GM12892 (cell line): ENCODE data around the gene USP48.

Experiments used
- DNase-seq: peaks from one replicate; pipeline ENCODE4 v3.0.0; 2011; ENCODE audit not compliant: insufficient read length
- FAIRE-seq: peaks from 2 replicates; lab custom pipeline; 2011; peaks lifted over from hg19 to GRCh38; lab: Jason Lieb, UNC
- POLR2A ChIP-seq: IDR thresholded peaks from 2 replicates; pipeline ENCODE4 v1.6.1; 2011; ENCODE audit warnings: low read depth, low read length, control low read depth
- POLR2AphosphoS5 ChIP-seq: IDR thresholded peaks from 2 replicates; pipeline ENCODE4 v1.6.1; 2011; ENCODE audit warnings: low read depth, low read length, control low read depth
- TAF1 ChIP-seq: IDR thresholded peaks from 2 replicates; pipeline ENCODE4 v1.6.1; 2011; ENCODE audit warnings: low read depth, mild to moderate bottlenecking, control low read depth, low read length, borderline replicate concordance

The USP48 gene

DNA sequence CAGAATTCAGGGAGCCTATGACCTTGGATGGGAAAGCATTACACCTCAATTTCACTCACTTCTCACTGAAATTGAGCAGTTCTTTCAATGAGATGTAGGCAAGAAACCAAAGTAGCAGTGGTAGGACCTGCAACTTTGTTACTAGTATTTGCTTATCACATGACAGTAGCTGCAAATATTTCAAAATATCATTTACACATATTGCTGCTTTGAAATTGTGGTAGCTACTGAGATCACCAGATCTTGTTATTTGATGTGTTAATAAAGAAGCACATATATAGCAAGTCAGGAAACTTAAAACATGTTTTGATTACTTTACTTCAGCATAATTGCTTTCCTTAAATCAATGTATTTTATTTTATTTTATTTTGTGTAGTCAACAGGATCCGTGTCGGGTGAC, 42.0 kb upstream of the USP48 start:
- FAIRE-seq (no peak), DNase-seq (no peak)

DNA sequence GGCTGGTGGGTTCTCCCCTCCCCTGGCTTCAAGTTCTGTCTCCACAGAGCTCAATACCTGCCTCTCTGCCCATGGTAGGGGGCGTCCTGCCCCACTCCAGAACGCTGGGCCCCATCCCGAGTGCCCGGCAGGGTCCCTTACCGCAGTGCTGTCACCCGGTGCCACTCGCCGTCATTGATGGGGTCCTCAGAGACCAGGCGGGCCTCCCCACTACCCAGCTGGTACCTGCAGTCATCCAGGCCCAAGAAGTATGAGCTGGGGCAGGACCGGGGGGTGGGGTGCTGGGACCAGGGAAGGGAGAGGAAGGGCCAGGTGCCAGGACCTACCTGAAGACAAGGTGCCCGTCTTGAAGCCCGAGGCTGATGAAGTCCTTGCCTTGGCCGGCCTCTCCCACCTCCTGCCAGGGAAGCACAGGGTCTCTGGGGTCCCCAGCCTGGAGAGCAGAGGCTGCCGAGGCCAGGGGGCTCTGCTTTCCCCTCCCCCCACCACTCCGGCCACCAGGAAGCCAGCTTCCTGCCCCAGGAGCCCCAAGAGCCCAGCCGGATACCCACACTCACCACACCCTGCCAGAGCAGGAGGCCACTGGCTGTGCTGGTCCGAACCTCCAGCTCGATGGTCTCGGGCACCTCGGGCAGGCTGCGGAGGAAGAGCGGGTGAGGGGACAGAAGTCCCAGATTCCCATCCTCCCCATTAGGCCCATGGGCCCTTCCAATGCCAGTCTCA, 41.2 kb upstream of the USP48 start:
- DNase-seq = peak; percentile 12
- no peak for FAIRE-seq
- TF ChIP-seq POLR2A (no peak), TAF1 (no peak), POLR2AphosphoS5 (no peak)

More for the DNA sequence above, 42.0 kb upstream of the USP48 start:
- no peak for TF ChIP-seq POLR2AphosphoS5
- TF ChIP-seq POLR2A = no peak
- no peak for TF ChIP-seq TAF1

DNA sequence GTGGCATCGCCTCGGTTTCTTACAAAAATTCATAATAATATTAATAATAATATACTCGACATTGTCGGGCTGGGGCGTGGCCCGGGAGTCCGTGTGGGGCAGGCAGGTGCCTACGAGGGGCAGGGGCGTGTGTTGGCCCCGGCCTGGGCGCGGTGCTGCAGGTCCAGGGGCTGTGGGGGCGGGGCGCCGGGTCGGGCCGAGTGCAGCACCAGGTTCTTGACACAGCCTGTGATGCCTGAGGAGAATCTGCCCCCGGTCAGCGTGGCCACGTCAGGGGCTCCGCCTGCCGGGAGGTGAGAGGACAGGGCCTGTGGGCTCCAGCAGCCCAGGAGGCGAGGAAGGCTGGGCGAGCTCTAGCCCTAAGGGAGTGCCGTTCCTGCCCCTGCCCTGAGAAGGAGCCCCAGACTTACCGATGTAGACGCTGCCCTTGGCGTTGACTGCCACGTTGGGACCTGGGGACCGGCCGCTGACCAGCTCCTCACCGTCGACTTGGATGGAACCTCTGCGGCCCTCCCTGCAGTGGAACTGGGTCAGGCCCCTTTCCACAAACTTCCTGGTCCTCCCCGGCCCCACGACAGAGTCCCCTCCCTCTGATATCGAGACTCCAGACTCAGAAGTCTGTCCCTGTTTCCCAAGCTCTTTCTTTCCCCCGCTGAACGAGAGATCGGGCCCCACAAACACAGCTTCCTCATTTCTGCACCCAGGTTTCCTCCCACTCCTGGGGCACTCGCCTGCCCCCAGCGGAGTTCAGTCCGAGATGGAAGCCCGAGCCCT, 40.4 kb upstream of the USP48 start:
- no peak for FAIRE-seq
- DNase-seq = peak; percentile 16
- TF ChIP-seq POLR2AphosphoS5 = no peak
- TF ChIP-seq TAF1 = no peak
- TF ChIP-seq POLR2A = no peak

GRCh38 chr1:21822349-21822748, 39.4 kb upstream of the USP48 start:
- no peak for FAIRE-seq
- no peak for DNase-seq
- no peak for TF ChIP-seq POLR2A
- no peak for TF ChIP-seq POLR2AphosphoS5
- TF ChIP-seq TAF1 = no peak

GRCh38 chr1:21821385-21822019, 38.6 kb upstream of the USP48 start:
- DNase-seq (no peak), FAIRE-seq (no peak)
- TF ChIP-seq POLR2A (no peak), POLR2AphosphoS5 (no peak), TAF1 (no peak)

- FAIRE-seq (no peak), DNase-seq (no peak)
- no peak for TF ChIP-seq POLR2AphosphoS5
- TF ChIP-seq TAF1 = no peak
- TF ChIP-seq POLR2A = no peak
These were observed 37.8 kb upstream of the USP48 start for GRCh38 chr1:21820597-21821232.

GRCh38 chr1:21818656-21819055, 35.7 kb upstream of the USP48 start:
- TF ChIP-seq POLR2A (no peak), POLR2AphosphoS5 (no peak), TAF1 (no peak)
- DNase-seq (peak; percentile 75), FAIRE-seq (no peak)

- DNase-seq (no peak), FAIRE-seq (no peak)
- TF ChIP-seq TAF1 (no peak), POLR2AphosphoS5 (no peak), POLR2A (no peak)
These were observed 33.8 kb upstream of the USP48 start for GRCh38 chr1:21816602-21817302.

- TF ChIP-seq TAF1 = no peak
- no peak for TF ChIP-seq POLR2AphosphoS5
- no peak for TF ChIP-seq POLR2A
- FAIRE-seq (no peak), DNase-seq (no peak)
These were observed 32.9 kb upstream of the USP48 start for GRCh38 chr1:21815724-21816321.

- no peak for DNase-seq
- TF ChIP-seq POLR2A (no peak), TAF1 (no peak), POLR2AphosphoS5 (no peak)
- FAIRE-seq = peak; percentile 30
These were observed 32.1 kb upstream of the USP48 start for GRCh38 chr1:21814981-21815582.
